Stomach (tissue), 4 donors: ENCODE data around the gene CCDC24.

Source experiments
- EP300 ChIP-seq: sonication (generic); formaldehyde crosslinking; IDR thresholded peaks from one replicate; pipeline ENCODE4 v1.6.1; 2017; ENCODE audit warnings: antibody characterized with exemption
- POLR2A ChIP-seq, 4 donors: fragments of 450-650 bp; IDR thresholded peaks; one replicate each; pipeline ENCODE4 v1.6.1; 2016; ENCODE audit warnings: antibody characterized with exemption in 4 of 4, control low read depth in 2 of 4, mild to moderate bottlenecking in 1 of 4, moderate library complexity in 1 of 4
- TF ChIP-seq, protein P1 (sequence below), 7 experiments: fragments of 450-650 bp in 4 of 7; fragments of 200-600 bp in 3 of 7; sonication (generic) in 3 of 7; IDR thresholded peaks; one replicate each; pipeline ENCODE4 v1.5.1; 2016 to 2019; ENCODE audit warnings: antibody characterized with exemption in 7 of 7, control low read depth in 2 of 7, mild to moderate bottlenecking in 1 of 7

- TF ChIP-seq, protein P1, sequence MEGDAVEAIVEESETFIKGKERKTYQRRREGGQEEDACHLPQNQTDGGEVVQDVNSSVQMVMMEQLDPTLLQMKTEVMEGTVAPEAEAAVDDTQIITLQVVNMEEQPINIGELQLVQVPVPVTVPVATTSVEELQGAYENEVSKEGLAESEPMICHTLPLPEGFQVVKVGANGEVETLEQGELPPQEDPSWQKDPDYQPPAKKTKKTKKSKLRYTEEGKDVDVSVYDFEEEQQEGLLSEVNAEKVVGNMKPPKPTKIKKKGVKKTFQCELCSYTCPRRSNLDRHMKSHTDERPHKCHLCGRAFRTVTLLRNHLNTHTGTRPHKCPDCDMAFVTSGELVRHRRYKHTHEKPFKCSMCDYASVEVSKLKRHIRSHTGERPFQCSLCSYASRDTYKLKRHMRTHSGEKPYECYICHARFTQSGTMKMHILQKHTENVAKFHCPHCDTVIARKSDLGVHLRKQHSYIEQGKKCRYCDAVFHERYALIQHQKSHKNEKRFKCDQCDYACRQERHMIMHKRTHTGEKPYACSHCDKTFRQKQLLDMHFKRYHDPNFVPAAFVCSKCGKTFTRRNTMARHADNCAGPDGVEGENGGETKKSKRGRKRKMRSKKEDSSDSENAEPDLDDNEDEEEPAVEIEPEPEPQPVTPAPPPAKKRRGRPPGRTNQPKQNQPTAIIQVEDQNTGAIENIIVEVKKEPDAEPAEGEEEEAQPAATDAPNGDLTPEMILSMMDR (IDR thresholded peaks at IDR 0.05), result no peak
- TF ChIP-seq POLR2A (IDR thresholded peaks at IDR 0.05) (no peak), EP300 (no peak)
These were observed 45.8 kb downstream of the CCDC24 start for GRCh38 chr1:44037154-44037553.
